SK-N-SH treated with all-trans-retinoic acid at 6 μM for 48 hours (cell line): ENCODE data around the gene SLC12A6.

Source experiments
- ARNTL ChIP-seq: fragments of 450-650 bp; formaldehyde crosslinking; IDR thresholded peaks from 2 replicates; pipeline ENCODE4 v1.5.0; 2020; ENCODE audit warnings: low read depth, mild to moderate bottlenecking, moderate library complexity, borderline replicate concordance
- ESRRG ChIP-seq: fragments of 250-450 bp; sonication (Bioruptor Pico); IDR thresholded peaks from 2 replicates; pipeline ENCODE4 v1.6.1; 2021; ENCODE audit warnings: mild to moderate bottlenecking
- PPARA ChIP-seq: fragments of 250-450 bp; sonication (Bioruptor Pico); IDR thresholded peaks from 2 replicates; pipeline ENCODE4 v1.5.0; 2020; ENCODE audit warnings: mild to moderate bottlenecking, borderline replicate concordance
- RARB ChIP-seq: fragments of 250-450 bp; sonication (Bioruptor Pico); IDR thresholded peaks from 2 replicates; pipeline ENCODE4 v1.8.0; 2021; ENCODE audit warnings: mild to moderate bottlenecking, moderate library complexity
- SNAI2 ChIP-seq: fragments of 250-450 bp; sonication (Bioruptor Pico); IDR thresholded peaks from 2 replicates; pipeline ENCODE4 v1.5.0; 2020; ENCODE audit warnings: mild to moderate bottlenecking, moderate library complexity
- TF ChIP-seq, protein P1 (sequence below): fragments of 250-450 bp; sonication (Bioruptor Pico); IDR thresholded peaks from 2 replicates; pipeline ENCODE4 v1.8.0; 2020; ENCODE audit warnings: mild to moderate bottlenecking, moderate library complexity, borderline replicate concordance
- TF ChIP-seq, protein P2 (sequence below): fragments of 250-450 bp; sonication (Bioruptor Pico); IDR thresholded peaks from 2 replicates; pipeline ENCODE4 v1.5.0; 2020; ENCODE audit warnings: mild to moderate bottlenecking, moderate library complexity

DNA sequence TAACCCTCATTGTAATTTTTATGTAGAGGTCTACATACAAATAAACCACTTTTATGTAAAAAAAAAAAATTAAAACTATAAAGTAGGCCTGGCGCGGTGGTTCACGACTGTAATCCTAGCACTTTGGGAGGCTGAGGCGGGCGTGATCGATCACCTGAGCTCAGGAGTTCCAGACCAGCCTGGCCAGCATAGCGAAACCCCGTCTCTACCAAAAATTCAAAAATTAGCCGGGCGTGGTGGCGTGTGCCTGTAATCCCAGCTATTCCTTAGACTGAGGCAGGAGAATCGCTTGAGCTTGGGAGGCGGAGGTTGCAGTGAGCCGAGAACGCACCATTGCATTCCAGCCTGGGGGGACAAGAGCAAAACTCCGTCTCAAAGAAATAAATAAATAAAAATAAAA, 766 bp upstream of the SLC12A6 start:
- TF ChIP-seq SNAI2 (CRISPR knock-in tag) (no peak), PPARA (CRISPR knock-in tag) (no peak), ARNTL (CRISPR knock-in tag) (no peak), RARB (no peak), ESRRG (CRISPR knock-in tag) (no peak)
- TF ChIP-seq, protein P1, sequence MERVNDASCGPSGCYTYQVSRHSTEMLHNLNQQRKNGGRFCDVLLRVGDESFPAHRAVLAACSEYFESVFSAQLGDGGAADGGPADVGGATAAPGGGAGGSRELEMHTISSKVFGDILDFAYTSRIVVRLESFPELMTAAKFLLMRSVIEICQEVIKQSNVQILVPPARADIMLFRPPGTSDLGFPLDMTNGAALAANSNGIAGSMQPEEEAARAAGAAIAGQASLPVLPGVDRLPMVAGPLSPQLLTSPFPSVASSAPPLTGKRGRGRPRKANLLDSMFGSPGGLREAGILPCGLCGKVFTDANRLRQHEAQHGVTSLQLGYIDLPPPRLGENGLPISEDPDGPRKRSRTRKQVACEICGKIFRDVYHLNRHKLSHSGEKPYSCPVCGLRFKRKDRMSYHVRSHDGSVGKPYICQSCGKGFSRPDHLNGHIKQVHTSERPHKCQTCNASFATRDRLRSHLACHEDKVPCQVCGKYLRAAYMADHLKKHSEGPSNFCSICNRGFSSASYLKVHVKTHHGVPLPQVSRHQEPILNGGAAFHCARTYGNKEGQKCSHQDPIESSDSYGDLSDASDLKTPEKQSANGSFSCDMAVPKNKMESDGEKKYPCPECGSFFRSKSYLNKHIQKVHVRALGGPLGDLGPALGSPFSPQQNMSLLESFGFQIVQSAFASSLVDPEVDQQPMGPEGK (CRISPR knock-in tag), result no peak
- TF ChIP-seq, protein P2, sequence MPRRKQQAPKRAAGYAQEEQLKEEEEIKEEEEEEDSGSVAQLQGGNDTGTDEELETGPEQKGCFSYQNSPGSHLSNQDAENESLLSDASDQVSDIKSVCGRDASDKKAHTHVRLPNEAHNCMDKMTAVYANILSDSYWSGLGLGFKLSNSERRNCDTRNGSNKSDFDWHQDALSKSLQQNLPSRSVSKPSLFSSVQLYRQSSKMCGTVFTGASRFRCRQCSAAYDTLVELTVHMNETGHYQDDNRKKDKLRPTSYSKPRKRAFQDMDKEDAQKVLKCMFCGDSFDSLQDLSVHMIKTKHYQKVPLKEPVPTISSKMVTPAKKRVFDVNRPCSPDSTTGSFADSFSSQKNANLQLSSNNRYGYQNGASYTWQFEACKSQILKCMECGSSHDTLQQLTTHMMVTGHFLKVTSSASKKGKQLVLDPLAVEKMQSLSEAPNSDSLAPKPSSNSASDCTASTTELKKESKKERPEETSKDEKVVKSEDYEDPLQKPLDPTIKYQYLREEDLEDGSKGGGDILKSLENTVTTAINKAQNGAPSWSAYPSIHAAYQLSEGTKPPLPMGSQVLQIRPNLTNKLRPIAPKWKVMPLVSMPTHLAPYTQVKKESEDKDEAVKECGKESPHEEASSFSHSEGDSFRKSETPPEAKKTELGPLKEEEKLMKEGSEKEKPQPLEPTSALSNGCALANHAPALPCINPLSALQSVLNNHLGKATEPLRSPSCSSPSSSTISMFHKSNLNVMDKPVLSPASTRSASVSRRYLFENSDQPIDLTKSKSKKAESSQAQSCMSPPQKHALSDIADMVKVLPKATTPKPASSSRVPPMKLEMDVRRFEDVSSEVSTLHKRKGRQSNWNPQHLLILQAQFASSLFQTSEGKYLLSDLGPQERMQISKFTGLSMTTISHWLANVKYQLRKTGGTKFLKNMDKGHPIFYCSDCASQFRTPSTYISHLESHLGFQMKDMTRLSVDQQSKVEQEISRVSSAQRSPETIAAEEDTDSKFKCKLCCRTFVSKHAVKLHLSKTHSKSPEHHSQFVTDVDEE (CRISPR knock-in tag), result no peak
